Lung (tissue), 12 donors: ENCODE data around the gene TPX2. TPM values are rescaled to one million over a fixed set of nuclear protein-coding genes. Genes with fewer than 3 reads are reported as not detected.

Source experiments
- ATAC-seq: fragments of 200-7000 bp; cut with Tn5 transposase; one replicate; pipeline ENCODE4 v1.9.1; 2020; ENCODE audit warnings: moderate number of reproducible peaks; ENCODE audit not compliant: insufficient read depth, low FRiP score
- DNase-seq, 3 donors: peaks; one replicate each; pipeline ENCODE4 v3.0.0-alpha.2; 2013 to 2017
- H3K27ac ChIP-seq, 2 donors: one replicate each; pipeline ENCODE4 v1.5.1; 2013; ENCODE audit warnings: mild to moderate bottlenecking in 2 of 2, moderate library complexity in 2 of 2, control low read depth in 1 of 2, inconsistent platforms in 1 of 2, low read depth in 1 of 2, low read length in 1 of 2
- H3K27me3 ChIP-seq, 3 donors: one replicate each; pipeline ENCODE4 v1.5.1; 2013; ENCODE audit warnings: low read length in 2 of 3; ENCODE audit not compliant: control insufficient read depth in 3 of 3, insufficient read depth in 3 of 3
- H3K36me3 ChIP-seq, 4 donors: one replicate each; pipeline ENCODE4 v1.5.1; 2013; ENCODE audit warnings: low read length in 4 of 4, mild to moderate bottlenecking in 1 of 4, moderate library complexity in 1 of 4; ENCODE audit not compliant: control insufficient read depth in 4 of 4, insufficient read depth in 4 of 4
- H3K4me1 ChIP-seq, 5 donors: one replicate each; pipeline ENCODE4 v1.5.1; 2013; ENCODE audit warnings: low read length in 5 of 5, mild to moderate bottlenecking in 2 of 5, moderate library complexity in 1 of 5; ENCODE audit not compliant: control insufficient read depth in 5 of 5, insufficient read depth in 5 of 5
- H3K4me3 ChIP-seq: one replicate; pipeline ENCODE4 v1.5.1; 2013; ENCODE audit warnings: mild to moderate bottlenecking, control low read depth, moderate library complexity
- H3K9ac ChIP-seq, 2 donors: one replicate each; pipeline ENCODE4 v1.5.1; 2013; ENCODE audit warnings: low read length in 2 of 2, control low read depth in 1 of 2; ENCODE audit not compliant: insufficient read depth in 1 of 2
- H3K9me3 ChIP-seq, 4 donors: one replicate each; pipeline ENCODE4 v1.5.1; 2013; ENCODE audit warnings: low read length in 3 of 4, mild to moderate bottlenecking in 1 of 4, moderate library complexity in 1 of 4; ENCODE audit not compliant: control insufficient read depth in 4 of 4, insufficient read depth in 3 of 4
- WGBS, 2 donors: extraction: QIAGEN DNeasy Blood & Tissue Kit; methylation state at CpG; one replicate each; pipeline ENCODE4 v1.1.7; 2013; 5-methylcytosine and 5-hydroxymethylcytosine counted together
- polyA plus RNA-seq, 2 donors: library from polyadenylated mRNA; stranded (reverse); fragments of 200-250 nt; gene quantifications; one replicate each; pipeline ENCODE4 v1.2.1, GENCODE V29; 2013
- total RNA-seq, 2 donors: library from RNA; depleted of rRNA in 1 of 2; stranded (reverse); fragments of >200 nt in 1 of 2; gene quantifications; one replicate each; pipeline ENCODE4 v1.2.1, GENCODE V29; 2014 to 2021
- TF ChIP-seq, protein P1 (sequence below): IDR thresholded peaks from 2 replicates; pipeline ENCODE4 v1.5.1; 2012; ENCODE audit warnings: mild to moderate bottlenecking; ENCODE audit errors: control extremely low read depth, extremely low read depth
- donor health status: control.
- donor health status: control.
- donor health status: Bipolar disorder and iron deficiency.
- donor health status: healthy.
- donor health status: DM: yes; HTN: yes; CAD: no.

Gene TPX2
- total and polyA plus RNA-seq, 4 donors = 1.6 to 6.5 (median 2.0) TPM

DNA sequence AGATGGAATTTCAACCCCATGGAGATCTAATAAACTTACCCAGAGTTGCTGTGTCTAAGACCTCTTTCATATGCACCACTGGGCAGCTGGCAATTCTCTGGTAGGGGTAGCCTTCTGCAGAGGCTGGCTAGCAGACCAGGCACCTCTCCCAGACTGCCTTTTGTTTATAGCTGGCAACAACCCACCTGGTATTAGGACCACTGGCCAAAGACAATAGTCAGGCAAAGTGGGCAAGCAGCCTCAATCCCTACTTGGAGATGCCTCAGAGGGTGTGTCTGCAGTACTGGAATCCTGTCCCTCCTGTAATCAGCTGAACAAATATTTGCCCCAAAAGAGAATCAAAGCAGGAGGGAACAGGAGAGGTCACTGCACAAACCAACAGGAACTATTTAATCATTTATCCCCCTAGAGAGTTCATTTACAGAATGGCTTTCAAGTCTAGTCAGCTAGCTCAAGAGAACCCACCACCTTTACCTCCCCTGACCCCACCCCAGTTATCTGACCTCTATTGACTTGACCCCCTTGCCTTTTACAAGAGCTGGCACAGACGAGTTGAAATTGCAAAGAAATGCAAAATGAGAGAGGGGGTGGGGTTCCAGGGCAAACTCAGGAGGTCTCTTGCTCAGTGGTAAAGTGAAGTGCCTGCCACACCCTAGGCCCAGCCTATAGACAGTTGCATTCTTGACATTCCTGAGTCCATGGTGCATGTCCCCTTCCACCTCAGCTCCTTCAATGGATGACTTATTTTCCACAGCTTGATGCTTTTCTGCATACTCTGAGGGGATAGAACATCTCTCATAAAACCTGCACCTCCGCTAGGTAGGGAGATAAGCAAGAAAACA lies 19.2 kb upstream of the TPX2 start:
- TF ChIP-seq, protein P1, sequence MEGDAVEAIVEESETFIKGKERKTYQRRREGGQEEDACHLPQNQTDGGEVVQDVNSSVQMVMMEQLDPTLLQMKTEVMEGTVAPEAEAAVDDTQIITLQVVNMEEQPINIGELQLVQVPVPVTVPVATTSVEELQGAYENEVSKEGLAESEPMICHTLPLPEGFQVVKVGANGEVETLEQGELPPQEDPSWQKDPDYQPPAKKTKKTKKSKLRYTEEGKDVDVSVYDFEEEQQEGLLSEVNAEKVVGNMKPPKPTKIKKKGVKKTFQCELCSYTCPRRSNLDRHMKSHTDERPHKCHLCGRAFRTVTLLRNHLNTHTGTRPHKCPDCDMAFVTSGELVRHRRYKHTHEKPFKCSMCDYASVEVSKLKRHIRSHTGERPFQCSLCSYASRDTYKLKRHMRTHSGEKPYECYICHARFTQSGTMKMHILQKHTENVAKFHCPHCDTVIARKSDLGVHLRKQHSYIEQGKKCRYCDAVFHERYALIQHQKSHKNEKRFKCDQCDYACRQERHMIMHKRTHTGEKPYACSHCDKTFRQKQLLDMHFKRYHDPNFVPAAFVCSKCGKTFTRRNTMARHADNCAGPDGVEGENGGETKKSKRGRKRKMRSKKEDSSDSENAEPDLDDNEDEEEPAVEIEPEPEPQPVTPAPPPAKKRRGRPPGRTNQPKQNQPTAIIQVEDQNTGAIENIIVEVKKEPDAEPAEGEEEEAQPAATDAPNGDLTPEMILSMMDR = no peak
- no peak for DNase-seq
- Histone ChIP-seq H3K9me3 (no peaks in the 10 kb centered on the region), H3K27me3 (no peaks in the 10 kb centered on the region), H3K4me1 (peaks cover 7 to 41% (median 31%) of the 10 kb centered on the region in 5 donors), H3K9ac (peak overlapping the region; percentile 20 to 79), H3K36me3 (peaks cover 0 to 26% (median 18%) of the 10 kb centered on the region in 4 donors), H3K4me3 (peak overlapping the region; percentile 83), H3K27ac (peak overlapping the region; percentile 98 to 99)
- ATAC-seq = no peak
- WGBS, 2 donors = 34 to 60% methylated on average over 2 of the region's 2 CpGs

DNA sequence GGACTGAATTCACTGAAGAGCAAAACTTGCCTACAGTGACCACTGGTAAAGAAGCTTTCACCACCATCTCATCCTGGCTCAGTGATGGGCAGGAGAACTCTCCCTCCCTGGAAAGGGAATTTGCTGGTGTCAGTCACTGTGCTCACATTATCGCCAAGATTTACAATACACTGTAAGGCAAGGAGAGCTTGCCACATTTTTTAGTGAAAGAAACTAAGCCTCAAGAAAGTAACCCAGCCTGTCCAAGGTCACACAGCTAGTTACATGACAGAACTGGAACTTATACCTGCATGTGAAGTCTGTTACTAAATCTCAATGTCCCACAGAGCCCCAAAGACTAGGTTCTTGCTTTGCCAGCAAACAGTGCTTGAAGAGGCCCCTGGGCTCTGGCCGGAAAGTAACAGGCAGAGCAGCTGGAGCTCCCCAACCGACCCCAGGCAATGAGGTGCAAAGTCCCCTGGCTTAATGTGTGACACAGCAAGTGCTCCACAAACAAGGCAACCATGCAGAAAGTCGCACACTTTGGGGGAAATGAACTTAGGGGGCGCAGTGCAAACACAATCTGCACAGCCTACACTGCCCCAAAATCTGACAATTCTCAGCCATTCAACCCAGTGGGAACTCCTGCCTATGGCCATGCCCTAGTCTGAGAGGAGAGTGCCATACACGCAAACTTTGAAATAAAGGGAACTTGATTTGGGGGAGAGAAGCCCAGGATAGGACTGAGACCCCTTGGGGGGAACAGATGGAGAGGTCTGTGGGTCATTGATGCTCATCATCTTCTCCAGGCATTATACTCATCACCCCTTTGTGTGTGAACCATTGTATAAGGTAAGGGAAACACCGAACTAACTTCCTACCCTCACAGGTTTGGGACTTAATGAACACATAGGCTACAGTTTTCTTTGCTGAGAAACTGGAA lies 18.3 kb upstream of the TPX2 start:
- peak overlapping the region; percentile 83 for H3K4me3 ChIP-seq
- WGBS, 2 donors = 12 to 26% methylated on average over 7 of the region's 7 CpGs
- DNase-seq (no peak), ATAC-seq (no peak)
- H3K27me3 ChIP-seq = no peaks in the 10 kb centered on the region
- no peaks in the 10 kb centered on the region for H3K9me3 ChIP-seq
- H3K36me3 ChIP-seq = peaks cover 0 to 26% (median 18%) of the 10 kb centered on the region in 4 donors
- TF ChIP-seq, protein P1 = no peak
- H3K4me1 ChIP-seq = peaks cover 5 to 41% (median 31%) of the 10 kb centered on the region in 5 donors
- peak overlapping the region in 1 of 2 donors; percentile 79 for H3K9ac ChIP-seq
- peak overlapping the region; percentile 98 to 99 for H3K27ac ChIP-seq

DNA sequence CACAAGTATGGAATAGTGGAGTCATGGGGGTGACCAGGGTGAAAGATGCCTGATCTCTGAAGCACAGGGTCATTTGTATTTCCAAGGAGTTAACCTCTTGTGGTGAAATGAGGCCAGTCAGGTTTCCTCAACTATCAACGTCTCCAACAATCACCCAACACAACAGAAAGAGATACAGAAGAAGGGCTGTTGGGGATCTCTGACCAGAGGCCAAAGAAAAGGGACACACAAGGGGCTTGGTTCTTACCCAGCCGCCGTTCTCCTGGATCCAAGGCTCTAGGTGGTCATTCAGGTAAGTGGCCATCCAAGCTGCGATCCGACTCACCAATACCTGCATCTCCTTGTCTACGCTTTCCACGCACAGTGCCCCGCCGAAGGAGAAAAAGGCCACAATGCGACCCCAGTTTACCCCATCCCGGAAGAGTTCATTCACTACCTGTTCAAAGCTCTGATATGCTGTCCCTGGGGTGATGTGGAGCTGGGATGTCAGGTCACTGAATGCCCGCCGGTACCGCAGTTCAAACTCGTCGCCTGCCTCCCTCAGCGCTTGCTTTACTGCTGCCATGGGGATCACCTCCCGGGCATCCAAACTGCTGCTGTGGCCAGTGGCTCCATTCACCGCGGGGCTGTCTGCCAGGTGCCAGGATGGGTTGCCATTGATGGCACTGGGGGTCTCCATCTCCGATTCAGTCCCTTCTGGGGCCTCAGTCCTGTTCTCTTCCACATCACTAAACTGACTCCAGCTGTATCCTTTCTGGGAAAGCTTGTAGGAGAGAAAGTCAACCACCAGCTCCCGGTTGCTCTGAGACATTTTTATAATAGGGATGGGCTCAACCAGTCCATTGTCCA lies 17.5 kb upstream of the TPX2 start:
- no peak for DNase-seq

More for the DNA sequence above, 17.5 kb upstream of the TPX2 start:
- Histone ChIP-seq H3K9me3 (no peaks in the 10 kb centered on the region), H3K4me1 (peaks cover 5 to 41% (median 31%) of the 10 kb centered on the region in 5 donors), H3K27me3 (no peaks in the 10 kb centered on the region), H3K27ac (peak overlapping the region; percentile 98 to 99), H3K36me3 (peaks cover 0 to 24% (median 17%) of the 10 kb centered on the region in 4 donors), H3K9ac (peak overlapping the region in 1 of 2 donors; percentile 79), H3K4me3 (peak overlapping the region; percentile 83)
- TF ChIP-seq, protein P1 = no peak
- ATAC-seq = no peak
- WGBS, 2 donors = 37 to 57% methylated on average over 22 of the region's 22 CpGs
